PFSK-1 (cell line): ENCODE data around the gene PDZD8.

Source experiments
- FOXP2 ChIP-seq: optimal IDR thresholded peaks from 2 replicates; pipeline ENCODE3; 2011; ENCODE audit warnings: borderline replicate concordance, control low read depth, inconsistent platforms; ENCODE audit not compliant: insufficient read depth; ENCODE audit errors: extremely low read length, extremely low read depth
- POLR2AphosphoS5 ChIP-seq: IDR thresholded peaks from 2 replicates; pipeline ENCODE4 v1.6.1; 2012; ENCODE audit warnings: low read depth, mild to moderate bottlenecking, control low read depth, low read length, moderate library complexity
- SIN3A ChIP-seq: IDR thresholded peaks from 2 replicates; pipeline ENCODE4 v1.6.1; 2012; ENCODE audit warnings: mild to moderate bottlenecking, low read length, moderate library complexity, borderline replicate concordance; ENCODE audit not compliant: insufficient read depth
- TAF1 ChIP-seq: IDR thresholded peaks from 2 replicates; pipeline ENCODE4 v1.6.1; 2012; ENCODE audit warnings: low read length, control low read depth, borderline replicate concordance; ENCODE audit not compliant: insufficient read depth
- TF ChIP-seq, protein P1 (sequence below), 2 experiments: IDR thresholded peaks; 2 replicates each; pipeline versions ENCODE4 v1.6.1 to v1.8.0; 2011 to 2012; ENCODE audit warnings: low read depth in 2 of 2, low read length in 2 of 2, control low read depth in 1 of 2, inconsistent platforms in 1 of 2, mild to moderate bottlenecking in 1 of 2, moderate library complexity in 1 of 2; ENCODE audit not compliant: insufficient read depth in 1 of 2

DNA sequence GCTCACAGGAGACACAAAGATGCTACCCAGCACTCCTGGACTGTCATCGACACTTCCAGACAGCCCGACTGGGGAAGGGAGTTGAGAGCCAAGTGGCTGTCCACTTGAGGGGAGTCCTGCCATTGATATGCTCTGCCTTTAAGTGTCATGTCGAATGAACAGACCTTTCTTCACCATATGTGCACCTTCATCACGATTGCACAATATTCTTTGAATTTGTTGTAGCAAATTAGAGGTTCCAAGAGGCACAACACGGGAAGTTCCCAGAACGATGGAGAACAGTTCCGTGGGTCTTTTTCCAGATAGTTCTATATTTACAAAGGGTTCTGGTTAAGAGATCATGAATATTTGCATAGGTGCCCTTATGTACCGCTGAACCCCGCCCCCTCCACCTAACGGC, 118.3 kb downstream of the PDZD8 start:
- no peak for TF ChIP-seq TAF1
- TF ChIP-seq POLR2AphosphoS5, result no peak
- TF ChIP-seq, protein P1, sequence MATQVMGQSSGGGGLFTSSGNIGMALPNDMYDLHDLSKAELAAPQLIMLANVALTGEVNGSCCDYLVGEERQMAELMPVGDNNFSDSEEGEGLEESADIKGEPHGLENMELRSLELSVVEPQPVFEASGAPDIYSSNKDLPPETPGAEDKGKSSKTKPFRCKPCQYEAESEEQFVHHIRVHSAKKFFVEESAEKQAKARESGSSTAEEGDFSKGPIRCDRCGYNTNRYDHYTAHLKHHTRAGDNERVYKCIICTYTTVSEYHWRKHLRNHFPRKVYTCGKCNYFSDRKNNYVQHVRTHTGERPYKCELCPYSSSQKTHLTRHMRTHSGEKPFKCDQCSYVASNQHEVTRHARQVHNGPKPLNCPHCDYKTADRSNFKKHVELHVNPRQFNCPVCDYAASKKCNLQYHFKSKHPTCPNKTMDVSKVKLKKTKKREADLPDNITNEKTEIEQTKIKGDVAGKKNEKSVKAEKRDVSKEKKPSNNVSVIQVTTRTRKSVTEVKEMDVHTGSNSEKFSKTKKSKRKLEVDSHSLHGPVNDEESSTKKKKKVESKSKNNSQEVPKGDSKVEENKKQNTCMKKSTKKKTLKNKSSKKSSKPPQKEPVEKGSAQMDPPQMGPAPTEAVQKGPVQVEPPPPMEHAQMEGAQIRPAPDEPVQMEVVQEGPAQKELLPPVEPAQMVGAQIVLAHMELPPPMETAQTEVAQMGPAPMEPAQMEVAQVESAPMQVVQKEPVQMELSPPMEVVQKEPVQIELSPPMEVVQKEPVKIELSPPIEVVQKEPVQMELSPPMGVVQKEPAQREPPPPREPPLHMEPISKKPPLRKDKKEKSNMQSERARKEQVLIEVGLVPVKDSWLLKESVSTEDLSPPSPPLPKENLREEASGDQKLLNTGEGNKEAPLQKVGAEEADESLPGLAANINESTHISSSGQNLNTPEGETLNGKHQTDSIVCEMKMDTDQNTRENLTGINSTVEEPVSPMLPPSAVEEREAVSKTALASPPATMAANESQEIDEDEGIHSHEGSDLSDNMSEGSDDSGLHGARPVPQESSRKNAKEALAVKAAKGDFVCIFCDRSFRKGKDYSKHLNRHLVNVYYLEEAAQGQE (IDR thresholded peaks at IDR 0.05; ENCODE audit: insufficient read depth in 1 of 2, low read depth in 2 of 2, low read length in 2 of 2), result no peak
- no peak for TF ChIP-seq SIN3A
- no peak for TF ChIP-seq FOXP2
